Spleen (tissue), 7 donors: ENCODE data around the gene SYK.

Experiments
- POLR2A ChIP-seq, 3 donors: fragments of 450-650 bp; IDR thresholded peaks; one replicate each; pipeline ENCODE4 v1.5.1; 2017; ENCODE audit warnings: antibody characterized with exemption in 3 of 3, mild to moderate bottlenecking in 1 of 3
- POLR2AphosphoS5 ChIP-seq, 3 donors: sonication (generic); formaldehyde crosslinking; IDR thresholded peaks; one replicate each; pipeline ENCODE4 v1.5.1; 2017; ENCODE audit warnings: antibody characterized with exemption in 3 of 3
- TF ChIP-seq, protein P1 (sequence below), 11 experiments: fragments of 200-600 bp in 7 of 11; fragments of 450-650 bp in 4 of 11; sonication (generic) in 4 of 11; IDR thresholded peaks in 8 of 11; conservative IDR thresholded peaks in 3 of 11; 1 replicate in 7 of 11; 2 replicates in 4 of 11; pipeline versions ENCODE4 v1.4.0 to v1.8.0; 2016 to 2021; ENCODE audit warnings: antibody characterized with exemption in 11 of 11, inconsistent platforms in 4 of 11, mild to moderate bottlenecking in 1 of 11
- donor health status: DM: no; HTN: no; CAD: no; lungs with moderate emphysema.
- donor health status: DM: no; HTN: no; CAD: no.
- donor health status: DM: no; HTN: no; CAD: no.

DNA sequence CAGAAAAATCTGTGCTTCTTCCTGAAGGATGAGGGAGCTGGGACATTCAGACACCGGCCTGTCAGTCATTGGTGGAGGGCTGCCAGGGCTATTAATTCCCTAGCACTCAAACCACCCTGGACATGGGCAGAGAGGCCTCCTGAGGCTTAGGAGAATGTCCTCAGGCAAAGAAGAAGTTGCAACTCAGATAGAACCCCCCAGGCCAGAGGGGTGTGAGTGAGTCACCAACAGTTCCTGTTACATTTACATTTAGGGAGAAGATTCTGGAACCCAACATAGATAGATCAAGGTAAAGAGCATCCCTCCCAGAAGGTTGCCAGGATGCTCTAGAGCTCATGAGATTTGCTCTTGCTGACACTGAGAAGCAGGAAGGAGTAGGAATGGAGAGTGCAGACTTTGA, 29.2 kb upstream of the SYK start:
- TF ChIP-seq, protein P1, sequence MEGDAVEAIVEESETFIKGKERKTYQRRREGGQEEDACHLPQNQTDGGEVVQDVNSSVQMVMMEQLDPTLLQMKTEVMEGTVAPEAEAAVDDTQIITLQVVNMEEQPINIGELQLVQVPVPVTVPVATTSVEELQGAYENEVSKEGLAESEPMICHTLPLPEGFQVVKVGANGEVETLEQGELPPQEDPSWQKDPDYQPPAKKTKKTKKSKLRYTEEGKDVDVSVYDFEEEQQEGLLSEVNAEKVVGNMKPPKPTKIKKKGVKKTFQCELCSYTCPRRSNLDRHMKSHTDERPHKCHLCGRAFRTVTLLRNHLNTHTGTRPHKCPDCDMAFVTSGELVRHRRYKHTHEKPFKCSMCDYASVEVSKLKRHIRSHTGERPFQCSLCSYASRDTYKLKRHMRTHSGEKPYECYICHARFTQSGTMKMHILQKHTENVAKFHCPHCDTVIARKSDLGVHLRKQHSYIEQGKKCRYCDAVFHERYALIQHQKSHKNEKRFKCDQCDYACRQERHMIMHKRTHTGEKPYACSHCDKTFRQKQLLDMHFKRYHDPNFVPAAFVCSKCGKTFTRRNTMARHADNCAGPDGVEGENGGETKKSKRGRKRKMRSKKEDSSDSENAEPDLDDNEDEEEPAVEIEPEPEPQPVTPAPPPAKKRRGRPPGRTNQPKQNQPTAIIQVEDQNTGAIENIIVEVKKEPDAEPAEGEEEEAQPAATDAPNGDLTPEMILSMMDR (IDR thresholded peaks at IDR 0.05 in 8 of 11, conservative IDR thresholded peaks at IDR 0.05 in 3 of 11), result no peak
- no peak for TF ChIP-seq POLR2A (IDR thresholded peaks at IDR 0.05)
- TF ChIP-seq POLR2AphosphoS5 (IDR thresholded peaks at IDR 0.05), result no peak
